H7 (cell line): ENCODE results near the gene VMP1. TPM values are rescaled to one million over a fixed set of nuclear protein-coding genes. Genes with fewer than 3 reads are reported as not detected.
A peak's percentile ranks its signal among the peaks of the same experiment; 100 is the strongest.
"Not testable (repeated sequence)": the region's sequence is repeated elsewhere in the genome, so short reads cannot be mapped to it uniquely, and the experiment has no call there.

Source experiments
- DNase-seq: peaks from one replicate; pipeline ENCODE4 v3.0.0; 2012
- H3K27me3 ChIP-seq: 2 replicates; pipeline ENCODE4 v1.6.0; 2011; ENCODE audit warnings: mild to moderate bottlenecking, low read length; ENCODE audit not compliant: control insufficient read depth, insufficient read depth
- H3K36me3 ChIP-seq: replicated peaks from 2 replicates; pipeline ENCODE4 v1.5.1; 2011; ENCODE audit warnings: low read length; ENCODE audit not compliant: control insufficient read depth, insufficient read depth
- H3K4me3 ChIP-seq: 2 replicates; pipeline ENCODE4 v1.5.1; 2011; ENCODE audit warnings: low read depth, mild to moderate bottlenecking, control low read depth, low read length, moderate library complexity; ENCODE audit not compliant: insufficient read depth
- total RNA-seq: library from RNA; depleted of rRNA; stranded (reverse); fragments of >200 nt; shearing (Covaris generic); gene quantifications from 2 replicates; pipeline ENCODE4 v1.2.3, GENCODE V29; 2014

VMP1 gene
- total RNA-seq, 1 experiment from 2014 or later: 64.2 TPM

- H3K36me3 ChIP-seq: no peaks in the 10 kb centered on the region
- no peak for DNase-seq
- H3K4me3 ChIP-seq: no peak overlapping the region
- H3K27me3 ChIP-seq: no peaks in the 10 kb centered on the region
These were observed 123.5 kb downstream of the VMP1 start for GRCh38 chr17:59830846-59831486.

GRCh38 chr17:59832883-59833379, 125.5 kb downstream of the VMP1 start:
- Histone ChIP-seq H3K36me3 (no peaks in the 10 kb centered on the region), H3K4me3 (no peak overlapping the region), H3K27me3 (no peaks in the 10 kb centered on the region)
- DNase-seq: no peak

GRCh38 chr17:59837308-59838051, 130.0 kb downstream of the VMP1 start:
- peak; percentile 59 for DNase-seq
- H3K27me3 ChIP-seq: no peaks in the 10 kb centered on the region
- peaks cover 8% of the 10 kb centered on the region for H3K36me3 ChIP-seq
- H3K4me3 ChIP-seq: peak overlapping the region; percentile 89

- Histone ChIP-seq H3K36me3 (peaks cover 8% of the 10 kb centered on the region), H3K27me3 (no peaks in the 10 kb centered on the region), H3K4me3 (peak overlapping the region; percentile 89)
- DNase-seq: no peak
These were observed 130.8 kb downstream of the VMP1 start for GRCh38 chr17:59838052-59838916.

GRCh38 chr17:59839651-59840328, 132.3 kb downstream of the VMP1 start:
- DNase-seq: no peak
- H3K4me3 ChIP-seq: peak overlapping the region; percentile 89
- no peaks in the 10 kb centered on the region for H3K27me3 ChIP-seq
- peaks cover 8% of the 10 kb centered on the region for H3K36me3 ChIP-seq

GRCh38 chr17:59840329-59841090, 133.1 kb downstream of the VMP1 start:
- peaks cover 8% of the 10 kb centered on the region for H3K36me3 ChIP-seq
- peak; percentile 40 for DNase-seq
- no peaks in the 10 kb centered on the region for H3K27me3 ChIP-seq
- H3K4me3 ChIP-seq: peak overlapping the region; percentile 89

GRCh38 chr17:59841091-59841881, 133.8 kb downstream of the VMP1 start:
- DNase-seq, H3K36me3 ChIP-seq, H3K27me3 ChIP-seq: not testable (repeated sequence)
- H3K4me3 ChIP-seq: peak overlapping the region; percentile 89

- H3K4me3 ChIP-seq: not testable (repeated sequence)
These were observed 134.4 kb downstream of the VMP1 start for GRCh38 chr17:59841882-59842263.

GRCh38 chr17:59842901-59843652, 135.6 kb downstream of the VMP1 start:
- Histone ChIP-seq H3K27me3 (no peaks in the 10 kb centered on the region), H3K4me3 (no peak overlapping the region), H3K36me3 (peaks cover 8% of the 10 kb centered on the region)
- no peak for DNase-seq

More at GRCh38 chr17:59841882-59842263, 134.4 kb downstream of the VMP1 start:
- DNase-seq, H3K27me3 ChIP-seq, H3K36me3 ChIP-seq: not testable (repeated sequence)

- no peak overlapping the region for H3K4me3 ChIP-seq
- peaks cover 1% of the 10 kb centered on the region; the same call in 1 of the 2 replicates for H3K36me3 ChIP-seq
- DNase-seq: no peak
- H3K27me3 ChIP-seq: no peaks in the 10 kb centered on the region
These were observed 137.6 kb downstream of the VMP1 start for GRCh38 chr17:59844884-59845594.

- Histone ChIP-seq H3K27me3 (no peaks in the 10 kb centered on the region), H3K4me3 (no peak overlapping the region), H3K36me3 (no peaks in the 10 kb centered on the region)
- DNase-seq: peak; percentile 33
These were observed 138.3 kb downstream of the VMP1 start for GRCh38 chr17:59845595-59846393.
